HG03280 (cell line): ENCODE data around the gene ARMH1.

Experiments
- ATAC-seq: cut with Tn5 transposase; IDR thresholded peaks from one replicate; pipeline ENCODE4 v1.9.1; 2021; ENCODE audit warnings: mild to moderate bottlenecking, moderate library complexity; ENCODE audit not compliant: unreplicated experiment

ARMH1 gene

GRCh38 chr1:44643721-44644334, 30.7 kb upstream of the ARMH1 start:
- no peak for ATAC-seq

DNA sequence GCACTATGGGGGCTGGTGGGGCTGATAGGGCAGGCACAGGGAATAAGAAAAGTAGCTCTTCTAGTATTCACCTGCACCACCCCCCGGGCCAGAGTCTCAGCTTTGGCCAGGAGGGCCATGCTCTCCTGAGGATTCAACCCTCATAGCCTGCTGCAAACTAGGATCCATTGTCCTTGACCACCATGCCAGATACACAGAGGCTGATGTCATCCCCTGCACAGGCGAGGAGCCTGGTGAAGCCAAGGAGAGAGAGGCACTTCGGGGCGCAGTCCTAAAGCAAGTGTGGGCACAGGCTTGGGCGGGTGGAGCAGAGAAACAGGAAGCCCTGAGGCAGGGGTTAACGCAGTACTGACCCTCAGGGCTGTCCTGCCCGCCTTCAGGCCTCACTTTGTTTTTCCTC, 29.7 kb upstream of the ARMH1 start:
- no peak for ATAC-seq

- ATAC-seq = no peak
Measured at GRCh38 chr1:44645476-44646244, 28.9 kb upstream of the ARMH1 start.

GRCh38 chr1:44646261-44647110, 28.0 kb upstream of the ARMH1 start:
- no peak for ATAC-seq

- ATAC-seq = no peak
Measured at GRCh38 chr1:44647896-44648295, 26.6 kb upstream of the ARMH1 start.

GRCh38 chr1:44648529-44649250, 25.8 kb upstream of the ARMH1 start:
- ATAC-seq = no peak

- ATAC-seq = no peak
Measured at GRCh38 chr1:44649788-44650158, 24.7 kb upstream of the ARMH1 start.

GRCh38 chr1:44650159-44650831, 24.2 kb upstream of the ARMH1 start:
- no peak for ATAC-seq

- no peak for ATAC-seq
Measured at GRCh38 chr1:44651069-44651468, 23.4 kb upstream of the ARMH1 start.

DNA sequence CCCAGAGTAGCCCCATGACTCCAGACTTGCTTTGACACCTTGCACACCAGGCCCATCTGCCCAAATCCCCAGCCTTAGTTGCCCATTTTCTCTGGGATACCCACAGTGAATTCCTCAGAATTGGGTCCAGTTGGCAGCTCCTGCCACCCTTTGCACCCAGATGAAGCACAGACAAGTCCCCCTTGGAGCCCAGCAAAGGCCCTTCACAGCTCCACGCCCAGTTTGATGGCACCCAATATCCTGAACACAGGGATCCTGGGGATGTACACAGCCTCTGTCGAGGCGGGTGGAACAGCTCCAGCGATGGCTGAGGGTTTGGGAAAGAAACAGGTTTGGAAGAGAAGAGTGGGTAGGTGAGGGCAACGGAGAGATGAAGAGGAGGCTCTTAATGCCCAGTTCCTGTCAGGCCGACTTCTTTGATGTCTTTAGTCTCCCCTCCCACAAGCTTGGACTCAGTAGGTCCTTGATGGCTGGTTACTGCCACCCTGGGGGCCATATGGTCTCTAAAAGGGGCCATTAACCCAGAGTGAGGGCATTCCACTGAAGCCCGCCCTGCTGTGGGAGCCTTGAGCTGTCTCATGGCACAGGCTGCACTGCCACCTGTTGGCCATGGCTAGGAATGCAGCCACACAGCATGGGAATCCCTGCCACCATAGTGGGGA, 21.9 kb upstream of the ARMH1 start:
- no peak for ATAC-seq

- ATAC-seq = no peak
Measured at GRCh38 chr1:44653107-44653964, 21.2 kb upstream of the ARMH1 start.

GRCh38 chr1:44654621-44655187, 19.8 kb upstream of the ARMH1 start:
- no peak for ATAC-seq

DNA sequence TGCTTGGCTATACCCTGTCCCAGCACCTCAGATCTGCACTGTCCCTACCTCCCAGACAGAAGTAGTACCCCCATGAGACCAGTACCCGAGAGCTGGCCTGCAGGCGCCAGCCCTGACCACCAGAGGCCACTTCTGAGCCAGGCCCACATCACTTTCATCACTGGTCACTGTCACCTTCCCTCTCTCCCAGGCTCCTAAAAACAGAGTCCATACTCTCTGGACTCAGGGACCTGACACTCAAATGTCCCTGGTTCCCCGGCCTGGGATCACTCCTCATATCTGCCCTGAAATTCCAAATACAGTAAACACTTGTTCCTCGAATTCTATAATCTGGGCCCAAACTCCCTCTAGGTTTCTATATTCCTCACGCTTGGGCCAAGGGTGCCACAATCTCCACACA, 18.9 kb upstream of the ARMH1 start:
- ATAC-seq = no peak

DNA sequence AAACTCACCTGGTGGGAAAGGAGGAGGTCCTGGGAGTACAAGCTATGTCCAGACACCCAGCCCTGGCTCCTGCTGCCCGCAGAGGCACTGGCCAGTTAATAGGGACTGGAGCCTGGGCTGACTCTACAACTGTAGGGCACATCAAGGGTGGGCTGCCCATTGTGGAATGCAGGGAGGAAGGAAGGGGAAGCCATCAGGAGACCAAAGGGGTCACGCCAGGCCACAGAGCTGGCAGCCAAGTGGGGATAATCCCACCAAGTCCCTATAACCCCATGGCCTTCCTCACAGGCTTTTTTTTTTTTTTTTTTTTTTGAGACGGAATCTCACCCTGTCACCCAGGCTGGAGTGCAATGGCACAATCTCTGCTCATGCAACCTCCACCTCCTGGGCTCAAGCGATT, 14.9 kb upstream of the ARMH1 start:
- ATAC-seq = no peak

DNA sequence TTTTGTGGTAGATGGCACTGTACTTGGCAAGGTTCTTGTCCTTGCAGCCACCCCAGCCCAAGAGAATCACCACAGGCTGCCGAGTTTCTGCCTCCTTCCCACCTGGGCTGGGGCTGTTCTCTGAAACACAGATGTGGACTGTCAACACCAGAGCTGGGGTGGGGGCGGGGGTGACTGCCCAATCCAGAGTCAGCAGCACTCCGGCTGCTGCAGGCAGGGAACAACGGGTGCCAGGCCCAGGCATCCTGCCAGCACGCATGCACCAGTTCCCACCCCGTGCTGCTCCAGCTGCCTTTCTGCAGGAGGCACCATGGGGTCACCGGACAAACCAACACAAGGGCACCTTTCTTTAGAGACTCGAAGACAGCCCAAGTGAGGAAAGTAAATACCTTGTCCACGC, 14.3 kb upstream of the ARMH1 start:
- no peak for ATAC-seq

DNA sequence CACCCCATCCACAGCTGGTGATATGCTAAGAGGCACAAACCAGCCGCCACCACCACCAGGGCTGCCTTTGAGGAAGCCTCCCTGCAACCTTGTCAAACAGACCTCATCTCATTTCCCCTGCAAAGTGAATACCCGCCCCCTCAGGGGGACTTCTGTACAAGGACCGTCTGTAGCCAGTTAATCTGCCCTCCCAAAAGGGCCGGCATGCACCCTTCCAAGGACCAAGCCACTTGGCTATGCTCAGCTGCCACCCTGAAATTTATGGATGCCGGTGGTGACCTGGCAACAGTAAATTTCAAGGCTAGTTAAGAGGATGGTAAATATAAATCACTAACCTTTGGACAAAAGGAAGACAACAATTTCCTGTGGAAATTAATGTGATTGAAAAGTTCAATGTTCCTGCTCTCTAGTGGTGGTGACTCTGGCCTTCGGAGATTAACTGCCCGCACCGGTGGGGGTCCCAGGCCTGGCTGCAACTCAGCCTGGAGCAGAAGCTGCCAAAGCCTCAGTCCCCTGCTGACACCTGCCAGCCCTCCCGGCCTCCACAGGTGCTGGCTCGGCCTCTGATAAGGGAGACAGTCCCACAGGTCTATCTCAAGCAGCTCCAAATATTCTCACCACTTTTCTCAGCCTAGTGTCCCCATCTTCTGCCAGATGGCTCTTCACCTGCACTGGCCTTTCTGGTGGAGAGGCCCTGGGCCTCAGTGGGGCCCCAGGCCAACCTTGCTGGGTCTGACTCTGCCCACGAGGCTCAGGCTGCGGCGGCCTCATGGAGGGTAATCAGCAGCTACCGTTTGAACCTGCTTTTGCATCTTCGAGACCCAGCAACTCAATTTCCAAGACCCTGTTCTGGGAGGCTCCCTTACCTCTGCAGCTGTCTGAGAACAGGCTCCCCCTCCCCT, 12.5 kb upstream of the ARMH1 start:
- ATAC-seq = no peak

DNA sequence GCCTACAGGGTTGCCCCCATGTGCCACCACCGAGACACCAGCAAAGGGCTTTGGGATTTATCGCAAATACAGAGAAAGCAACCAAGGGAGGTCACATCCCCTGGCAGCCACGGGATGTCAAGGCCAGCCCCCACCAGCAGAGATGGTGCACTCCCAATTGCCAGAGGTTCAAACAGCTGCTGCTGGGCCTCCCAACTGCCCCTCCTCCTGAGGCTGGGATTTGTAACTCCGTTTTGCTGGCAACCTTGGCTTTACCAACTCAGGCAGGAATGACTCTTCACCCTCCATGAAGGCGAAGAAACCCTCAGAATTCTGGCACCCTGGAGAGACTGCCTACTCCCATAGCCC, 11.9 kb upstream of the ARMH1 start:
- ATAC-seq = no peak

DNA sequence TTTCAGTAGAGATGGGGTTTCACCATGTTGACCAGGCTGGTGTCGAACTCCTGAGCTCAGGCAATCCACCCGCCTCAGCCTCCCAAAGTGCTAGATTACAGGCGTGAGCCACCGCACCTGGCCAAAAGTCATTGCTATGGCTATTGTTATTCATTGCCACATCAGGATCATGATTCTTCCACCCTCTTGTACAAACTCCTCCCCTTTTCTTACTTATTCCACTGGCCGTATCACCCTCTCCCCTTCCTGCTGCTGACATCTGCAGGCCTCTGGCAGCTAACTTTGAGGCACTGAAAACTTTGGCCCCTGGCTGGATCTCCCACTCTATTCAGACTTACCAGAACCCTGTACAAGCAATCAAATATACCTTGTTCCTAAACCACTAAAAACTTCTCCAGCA, 11.1 kb upstream of the ARMH1 start:
- no peak for ATAC-seq
